Hepatocyte (in vitro differentiated cells): ENCODE measurements around the gene KIF26B. TPM values are rescaled to one million over a fixed set of nuclear protein-coding genes. Genes with fewer than 3 reads are reported as not detected.

Experiments
- DNase-seq: peaks from one replicate; pipeline ENCODE4 v3.0.0-alpha.2; 2016; ENCODE audit warnings: low spot score
- H2AFZ ChIP-seq: fragments of 200-600 bp; sonication (generic); 2 replicates; pipeline ENCODE4 v1.6.0; 2016; ENCODE audit warnings: antibody characterized with exemption, mild to moderate bottlenecking
- H3K27ac ChIP-seq: fragments of 200-600 bp; sonication (generic); 2 replicates; pipeline ENCODE4 v1.5.1; 2016; ENCODE audit warnings: mild to moderate bottlenecking
- H3K27me3 ChIP-seq: fragments of 200-600 bp; sonication (generic); 2 replicates; pipeline ENCODE4 v1.6.1; 2016
- H3K36me3 ChIP-seq: fragments of 200-600 bp; sonication (generic); replicated peaks from 2 replicates; pipeline ENCODE4 v1.5.1; 2016; ENCODE audit warnings: low read depth; ENCODE audit not compliant: insufficient read depth
- H3K4me1 ChIP-seq: fragments of 200-600 bp; sonication (generic); 2 replicates; pipeline ENCODE4 v1.5.1; 2016; ENCODE audit warnings: mild to moderate bottlenecking, moderate library complexity; ENCODE audit not compliant: insufficient read depth
- H3K4me2 ChIP-seq: fragments of 200-600 bp; sonication (generic); 2 replicates; pipeline ENCODE4 v1.6.0; 2016
- H3K4me3 ChIP-seq: fragments of 200-600 bp; sonication (generic); 2 replicates; pipeline ENCODE4 v1.5.1; 2016; ENCODE audit warnings: mild to moderate bottlenecking
- H3K79me2 ChIP-seq: fragments of 200-600 bp; sonication (generic); 2 replicates; pipeline ENCODE4 v1.6.0; 2017; ENCODE audit warnings: mild to moderate bottlenecking
- H3K9me2 ChIP-seq: fragments of 200-600 bp; sonication (generic); replicated peaks from 2 replicates; pipeline ENCODE4 v1.6.0; 2017; ENCODE audit warnings: mild to moderate bottlenecking; ENCODE audit not compliant: insufficient read depth
- H3K9me3 ChIP-seq: fragments of 200-600 bp; sonication (generic); 2 replicates; pipeline ENCODE4 v1.5.1; 2016; ENCODE audit warnings: low read depth, mild to moderate bottlenecking
- H4K20me1 ChIP-seq: fragments of 200-600 bp; sonication (generic); 2 replicates; pipeline ENCODE4 v1.6.0; 2016; ENCODE audit warnings: mild to moderate bottlenecking; ENCODE audit not compliant: insufficient read depth, poor library complexity, severe bottlenecking
- EZH2 ChIP-seq: fragments of 200-600 bp; sonication (generic); IDR thresholded peaks from 2 replicates; pipeline ENCODE4 v1.6.1; 2016; ENCODE audit warnings: antibody characterized with exemption, mild to moderate bottlenecking, borderline replicate concordance
- EZH2phosphoT487 ChIP-seq: fragments of 200-600 bp; sonication (generic); IDR thresholded peaks from one replicate; pipeline ENCODE4 v1.6.1; 2018; ENCODE audit warnings: antibody characterized with exemption, mild to moderate bottlenecking, low read depth, moderate library complexity; ENCODE audit not compliant: unreplicated experiment, severe bottlenecking
- WGBS: methylation state at CpG from one replicate; pipeline ENCODE4 v1.1.6; 2016; ENCODE audit warnings: low lambda C conversion rate; ENCODE audit errors: missing lambda C conversion rate; 5-methylcytosine and 5-hydroxymethylcytosine counted together
- polyA plus RNA-seq: library from polyadenylated mRNA; unstranded; fragments of >200 nt; fragmentation: Nextera tagmentation; extraction: Ambion mirVana; gene quantifications from 2 replicates; pipeline ENCODE4 v1.2.1, GENCODE V29; 2016
- total RNA-seq: library from RNA; depleted of rRNA; stranded (reverse); fragments of >200 nt; gene quantifications from 2 replicates; pipeline ENCODE4 v1.2.3, GENCODE V29; 2014
- TF ChIP-seq, protein P1 (sequence below): fragments of 200-600 bp; sonication (generic); IDR thresholded peaks from 2 replicates; pipeline ENCODE4 v1.5.1; 2016; ENCODE audit warnings: antibody characterized with exemption, mild to moderate bottlenecking; ENCODE audit not compliant: poor library complexity

The KIF26B gene
- total and polyA plus RNA-seq, 2 experiments from 2014 or later: 12.7 to 21.6 TPM

DNA sequence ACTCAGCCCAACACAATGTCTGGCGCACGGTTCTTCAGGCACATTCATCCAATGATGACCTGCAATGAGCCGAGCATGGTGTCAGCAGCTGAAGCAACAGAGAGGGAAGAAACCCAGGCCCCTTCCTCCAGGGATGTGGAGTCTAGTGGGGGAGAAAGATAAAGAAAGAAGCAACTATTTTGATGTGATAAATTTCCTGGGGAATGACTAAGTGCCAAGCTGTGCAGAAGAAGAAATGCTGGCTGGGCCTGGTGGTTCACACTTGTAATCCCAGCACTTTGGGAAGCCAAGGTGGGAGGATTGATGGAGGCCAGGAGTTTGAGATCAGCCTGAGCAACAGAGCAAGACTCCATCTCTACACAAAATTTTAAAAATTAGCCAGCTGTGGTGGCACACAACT, 561.8 kb downstream of the KIF26B start:
- H3K4me2 ChIP-seq: no peak overlapping the region

DNA sequence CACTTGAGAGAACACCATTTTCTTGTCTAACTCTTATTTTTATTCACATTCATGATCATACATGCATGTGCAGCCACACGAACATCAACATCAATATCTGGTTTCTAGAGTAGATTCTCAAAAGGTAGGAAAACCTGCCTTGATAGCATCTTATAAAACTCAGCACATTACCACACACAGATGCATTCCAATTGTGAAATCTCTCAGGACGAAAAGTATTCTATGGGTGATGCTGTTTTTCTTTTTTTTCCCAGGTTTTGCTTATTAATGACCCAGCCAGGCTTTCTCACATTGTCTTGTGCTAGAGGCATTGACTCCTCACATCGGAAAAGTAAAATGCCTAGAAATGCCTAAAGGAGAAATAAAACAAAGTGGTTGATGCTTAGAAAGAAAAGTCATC, 562.8 kb downstream of the KIF26B start:
- DNase-seq: no peak
- Histone ChIP-seq H3K4me1 (no peaks in the 10 kb centered on the region), H3K4me3 (no peak overlapping the region), H2AFZ (no peak overlapping the region), H3K27ac (no peak overlapping the region), H3K36me3 (no peaks in the 10 kb centered on the region), H4K20me1 (no peaks in the 10 kb centered on the region), H3K4me2 (no peak overlapping the region), H3K27me3 (no peaks in the 10 kb centered on the region), H3K9me2 (no peaks in the 10 kb centered on the region), H3K79me2 (no peaks in the 10 kb centered on the region), H3K9me3 (no peaks in the 10 kb centered on the region)
- no peak for TF ChIP-seq EZH2
- TF ChIP-seq EZH2phosphoT487: no peak
- TF ChIP-seq, protein P1, sequence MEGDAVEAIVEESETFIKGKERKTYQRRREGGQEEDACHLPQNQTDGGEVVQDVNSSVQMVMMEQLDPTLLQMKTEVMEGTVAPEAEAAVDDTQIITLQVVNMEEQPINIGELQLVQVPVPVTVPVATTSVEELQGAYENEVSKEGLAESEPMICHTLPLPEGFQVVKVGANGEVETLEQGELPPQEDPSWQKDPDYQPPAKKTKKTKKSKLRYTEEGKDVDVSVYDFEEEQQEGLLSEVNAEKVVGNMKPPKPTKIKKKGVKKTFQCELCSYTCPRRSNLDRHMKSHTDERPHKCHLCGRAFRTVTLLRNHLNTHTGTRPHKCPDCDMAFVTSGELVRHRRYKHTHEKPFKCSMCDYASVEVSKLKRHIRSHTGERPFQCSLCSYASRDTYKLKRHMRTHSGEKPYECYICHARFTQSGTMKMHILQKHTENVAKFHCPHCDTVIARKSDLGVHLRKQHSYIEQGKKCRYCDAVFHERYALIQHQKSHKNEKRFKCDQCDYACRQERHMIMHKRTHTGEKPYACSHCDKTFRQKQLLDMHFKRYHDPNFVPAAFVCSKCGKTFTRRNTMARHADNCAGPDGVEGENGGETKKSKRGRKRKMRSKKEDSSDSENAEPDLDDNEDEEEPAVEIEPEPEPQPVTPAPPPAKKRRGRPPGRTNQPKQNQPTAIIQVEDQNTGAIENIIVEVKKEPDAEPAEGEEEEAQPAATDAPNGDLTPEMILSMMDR: no peak
- WGBS: 94% methylated on average over 3 of the region's 3 CpGs

More for the DNA sequence above, 561.8 kb downstream of the KIF26B start:
- Histone ChIP-seq H3K27ac (no peak overlapping the region), H3K9me2 (no peaks in the 10 kb centered on the region), H3K79me2 (no peaks in the 10 kb centered on the region), H2AFZ (no peak overlapping the region), H3K36me3 (no peaks in the 10 kb centered on the region), H3K27me3 (no peaks in the 10 kb centered on the region), H3K4me3 (no peak overlapping the region), H3K4me1 (no peaks in the 10 kb centered on the region), H3K9me3 (no peaks in the 10 kb centered on the region), H4K20me1 (no peaks in the 10 kb centered on the region)
- DNase-seq: no peak
- TF ChIP-seq EZH2phosphoT487 (no peak), EZH2 (no peak)
- TF ChIP-seq, protein P1: no peak
- WGBS: 93% methylated on average over 3 of the region's 3 CpGs

DNA sequence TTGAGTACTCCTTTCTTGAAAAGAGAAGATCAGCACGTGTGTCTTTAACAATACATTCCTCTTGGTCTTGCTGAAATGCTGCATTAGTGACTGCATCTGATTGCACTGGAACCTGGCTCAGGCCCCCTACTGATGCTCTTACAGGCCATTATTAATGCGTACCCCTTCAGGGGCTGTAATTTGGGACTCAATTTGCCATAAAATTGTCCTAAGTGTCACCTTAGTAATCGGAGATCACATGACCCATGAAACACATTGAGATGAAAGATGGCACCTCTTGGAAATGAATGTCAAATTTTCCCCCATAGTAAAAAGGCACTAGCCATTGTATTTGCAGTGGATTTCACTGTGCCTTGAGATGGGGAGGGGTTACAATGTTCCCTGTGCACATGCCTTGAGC, 563.3 kb downstream of the KIF26B start:
- Histone ChIP-seq H3K4me1 (no peaks in the 10 kb centered on the region), H3K4me3 (no peak overlapping the region), H2AFZ (no peak overlapping the region), H3K27me3 (no peaks in the 10 kb centered on the region), H3K9me2 (no peaks in the 10 kb centered on the region), H4K20me1 (no peaks in the 10 kb centered on the region), H3K36me3 (no peaks in the 10 kb centered on the region), H3K79me2 (no peaks in the 10 kb centered on the region), H3K4me2 (no peak overlapping the region), H3K27ac (no peak overlapping the region), H3K9me3 (no peaks in the 10 kb centered on the region)
- TF ChIP-seq EZH2: no peak
- TF ChIP-seq EZH2phosphoT487: no peak
- TF ChIP-seq, protein P1: no peak
- WGBS: 83% methylated on average over 3 of the region's 3 CpGs
- DNase-seq: no peak

DNA sequence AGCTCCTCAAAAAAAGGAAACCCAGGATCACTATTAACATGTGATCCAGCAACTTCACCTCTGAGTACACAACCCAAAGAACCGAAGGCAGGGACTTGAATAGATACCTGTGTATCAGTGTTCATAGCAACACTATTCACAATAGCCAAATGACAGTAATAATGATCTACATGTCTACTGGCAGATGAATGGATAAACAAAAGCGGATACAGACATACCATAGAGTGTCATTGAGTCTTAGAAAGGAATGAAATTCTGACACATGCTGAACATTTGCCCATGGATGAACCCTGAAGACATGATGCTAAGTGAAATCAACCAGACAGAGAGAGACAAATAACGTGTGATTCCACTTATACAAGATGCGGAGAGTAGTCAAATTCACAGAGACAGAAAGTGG, 564.2 kb downstream of the KIF26B start:
- TF ChIP-seq, protein P1: no peak
- no peak for TF ChIP-seq EZH2phosphoT487
- TF ChIP-seq EZH2: no peak
- Histone ChIP-seq H3K79me2 (no peaks in the 10 kb centered on the region), H2AFZ (no peak overlapping the region), H3K4me3 (no peak overlapping the region), H3K27ac (no peak overlapping the region), H3K9me2 (no peaks in the 10 kb centered on the region), H3K4me2 (no peak overlapping the region), H3K36me3 (no peaks in the 10 kb centered on the region), H3K27me3 (no peaks in the 10 kb centered on the region), H3K9me3 (no peaks in the 10 kb centered on the region), H4K20me1 (no peaks in the 10 kb centered on the region), H3K4me1 (no peaks in the 10 kb centered on the region)
- 95% methylated on average over 4 of the region's 4 CpGs for WGBS
- DNase-seq: no peak
